Measurements from ENCODE around the gene TCP11L2.
"Not testable (repeated sequence)": the region's sequence is repeated elsewhere in the genome, so short reads cannot be mapped to it uniquely, and the experiment has no call there.

TCP11L2 gene

DNA sequence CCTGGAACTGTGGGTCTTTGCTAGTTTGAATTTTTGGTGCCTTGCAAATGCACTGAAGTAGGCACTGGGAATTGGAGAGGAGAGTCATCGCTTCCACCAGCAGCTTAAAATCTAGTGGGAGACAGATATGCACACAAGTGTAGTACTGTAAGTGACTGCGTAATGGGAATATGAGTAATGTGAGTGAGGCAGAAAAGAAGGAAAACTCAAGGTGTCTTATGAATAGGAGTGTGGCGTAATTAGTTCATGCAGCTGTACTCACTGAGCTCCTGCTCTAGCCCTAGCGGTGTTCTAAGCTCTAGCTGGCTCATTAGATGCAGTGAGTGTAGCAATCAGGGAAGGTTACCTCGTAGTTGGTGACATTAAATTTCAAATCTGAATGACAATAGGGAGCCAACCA lies 2.8 kb downstream of the TCP11L2 start:
- no peak overlapping the region for H3K4me3 ChIP-seq (ENCODE audit: low read length in 2 of 2)
- no peaks in the 10 kb centered on the region for H3K27me3 ChIP-seq (ENCODE audit: control insufficient read depth in 1 of 2, insufficient read depth in 2 of 2, low read length in 2 of 2)
- H3K9me3 ChIP-seq (ENCODE audit: control insufficient read depth in 2 of 2, low read length in 2 of 2): no peaks in the 10 kb centered on the region
- peaks cover 53% of the 10 kb centered on the region for H3K4me1 ChIP-seq (ENCODE audit: control insufficient read depth, insufficient read depth, low read length)
- H3K9ac ChIP-seq (ENCODE audit: low read length in 2 of 2): no peak overlapping the region
- H3K27ac ChIP-seq (ENCODE audit: low read length): peak overlapping the region; percentile 96
- no peaks in the 10 kb centered on the region for H3K36me3 ChIP-seq (ENCODE audit: control insufficient read depth in 2 of 2, insufficient read depth in 2 of 2, low read length in 2 of 2)

- Histone ChIP-seq H3K4me1 (ENCODE audit: control insufficient read depth, insufficient read depth, low read length) (peaks cover 42% of the 10 kb centered on the region), H3K27ac (ENCODE audit: low read length) (no peak overlapping the region), H3K4me3 (ENCODE audit: low read length in 2 of 2) (no peak overlapping the region), H3K9me3 (ENCODE audit: control insufficient read depth in 2 of 2, low read length in 2 of 2) (no peaks in the 10 kb centered on the region), H3K36me3 (ENCODE audit: control insufficient read depth in 2 of 2, insufficient read depth in 2 of 2, low read length in 2 of 2) (peaks cover 0 to 2% of the 10 kb centered on the region in 2 donors), H3K27me3 (ENCODE audit: control insufficient read depth in 1 of 2, insufficient read depth in 2 of 2, low read length in 2 of 2) (no peaks in the 10 kb centered on the region), H3K9ac (ENCODE audit: low read length in 2 of 2) (no peak overlapping the region)
These were observed 4.6 kb downstream of the TCP11L2 start for GRCh38 chr12:106307181-106307580.

- Histone ChIP-seq H3K27ac (ENCODE audit: low read length) (peak overlapping the region; percentile 7), H3K4me3 (ENCODE audit: low read length in 2 of 2) (no peak overlapping the region), H3K9ac (ENCODE audit: low read length in 2 of 2) (no peak overlapping the region), H3K36me3 (ENCODE audit: control insufficient read depth in 2 of 2, insufficient read depth in 2 of 2, low read length in 2 of 2) (peaks cover 0 to 2% of the 10 kb centered on the region in 2 donors), H3K9me3 (ENCODE audit: control insufficient read depth in 2 of 2, low read length in 2 of 2) (no peaks in the 10 kb centered on the region), H3K27me3 (ENCODE audit: control insufficient read depth in 1 of 2, insufficient read depth in 2 of 2, low read length in 2 of 2) (no peaks in the 10 kb centered on the region), H3K4me1 (ENCODE audit: control insufficient read depth, insufficient read depth, low read length) (peaks cover 42% of the 10 kb centered on the region)
These were observed 5.6 kb downstream of the TCP11L2 start for GRCh38 chr12:106308121-106308520.

GRCh38 chr12:106308611-106309010 lies 6.1 kb downstream of the TCP11L2 start:
- H3K4me3 ChIP-seq (ENCODE audit: low read length in 2 of 2): no peak overlapping the region
- H3K27ac ChIP-seq (ENCODE audit: low read length): peak overlapping the region; percentile 7
- H3K9ac ChIP-seq (ENCODE audit: low read length in 2 of 2): no peak overlapping the region
- H3K9me3 ChIP-seq (ENCODE audit: control insufficient read depth in 2 of 2, low read length in 2 of 2): no peaks in the 10 kb centered on the region
- H3K4me1 ChIP-seq (ENCODE audit: control insufficient read depth, insufficient read depth, low read length): peaks cover 38% of the 10 kb centered on the region
- H3K27me3 ChIP-seq (ENCODE audit: control insufficient read depth in 1 of 2, insufficient read depth in 2 of 2, low read length in 2 of 2): no peaks in the 10 kb centered on the region
- peaks cover 0 to 2% of the 10 kb centered on the region in 2 donors for H3K36me3 ChIP-seq (ENCODE audit: control insufficient read depth in 2 of 2, insufficient read depth in 2 of 2, low read length in 2 of 2)

- Histone ChIP-seq H3K27ac (ENCODE audit: low read length) (peak overlapping the region; percentile 4), H3K4me3 (ENCODE audit: low read length in 2 of 2) (no peak overlapping the region), H3K9ac (ENCODE audit: low read length in 2 of 2) (no peak overlapping the region), H3K4me1 (ENCODE audit: control insufficient read depth, insufficient read depth, low read length) (peaks cover 27% of the 10 kb centered on the region), H3K9me3 (ENCODE audit: control insufficient read depth in 2 of 2, low read length in 2 of 2) (no peaks in the 10 kb centered on the region), H3K36me3 (ENCODE audit: control insufficient read depth in 2 of 2, insufficient read depth in 2 of 2, low read length in 2 of 2) (peaks cover 5 to 8% of the 10 kb centered on the region in 2 donors), H3K27me3 (ENCODE audit: control insufficient read depth in 1 of 2, insufficient read depth in 2 of 2, low read length in 2 of 2) (no peaks in the 10 kb centered on the region)
These were observed 7.4 kb downstream of the TCP11L2 start for GRCh38 chr12:106309671-106310505.

DNA sequence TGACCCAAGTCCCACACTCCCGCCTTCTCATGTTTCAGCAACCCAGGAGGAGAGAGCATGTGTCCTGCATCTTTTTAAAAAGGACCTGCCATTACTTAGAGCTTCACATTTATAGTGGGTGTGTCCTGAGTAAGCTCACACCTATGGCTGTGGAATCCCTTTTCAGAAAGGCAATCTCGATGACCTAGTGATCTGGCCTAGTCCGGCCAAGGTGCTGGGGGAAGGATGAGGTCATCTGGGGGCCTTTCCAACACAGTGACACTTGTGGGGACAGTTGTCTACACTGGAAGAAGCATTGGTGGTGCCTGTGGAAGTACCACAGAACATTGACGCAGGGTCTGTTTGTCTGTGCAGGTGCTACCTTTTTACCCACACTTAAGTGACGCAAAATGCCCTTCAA lies 8.2 kb downstream of the TCP11L2 start:
- H3K9ac ChIP-seq (ENCODE audit: low read length in 2 of 2): no peak overlapping the region
- no peak overlapping the region for H3K27ac ChIP-seq (ENCODE audit: low read length)
- no peak overlapping the region for H3K4me3 ChIP-seq (ENCODE audit: low read length in 2 of 2)
- H3K36me3 ChIP-seq (ENCODE audit: control insufficient read depth in 2 of 2, insufficient read depth in 2 of 2, low read length in 2 of 2): peaks cover 11 to 16% of the 10 kb centered on the region in 2 donors
- peaks cover 21% of the 10 kb centered on the region for H3K4me1 ChIP-seq (ENCODE audit: control insufficient read depth, insufficient read depth, low read length)
- H3K9me3 ChIP-seq (ENCODE audit: control insufficient read depth in 2 of 2, low read length in 2 of 2): no peaks in the 10 kb centered on the region
- no peaks in the 10 kb centered on the region for H3K27me3 ChIP-seq (ENCODE audit: control insufficient read depth in 1 of 2, insufficient read depth in 2 of 2, low read length in 2 of 2)

DNA sequence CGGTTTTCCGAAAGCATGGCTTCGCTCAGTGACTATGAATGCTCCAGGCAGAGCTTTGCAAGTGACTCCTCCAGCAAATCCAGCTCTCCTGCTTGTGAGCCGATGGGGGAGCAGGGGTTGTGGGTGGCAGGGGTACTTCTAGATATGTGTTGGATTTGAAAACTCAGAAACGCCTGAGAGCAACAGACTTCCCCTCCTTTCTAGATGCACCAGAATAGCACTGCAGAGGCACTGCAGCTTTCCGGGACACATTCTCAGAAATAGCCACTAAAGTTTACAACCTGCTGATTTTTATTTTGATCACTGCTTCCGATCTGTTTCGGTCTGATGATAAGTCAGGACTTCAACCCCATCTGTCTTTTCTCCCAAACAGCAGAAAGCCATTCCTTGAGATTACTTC lies 8.6 kb downstream of the TCP11L2 start:
- no peaks in the 10 kb centered on the region for H3K27me3 ChIP-seq (ENCODE audit: control insufficient read depth in 1 of 2, insufficient read depth in 2 of 2, low read length in 2 of 2)
- peaks cover 20% of the 10 kb centered on the region for H3K4me1 ChIP-seq (ENCODE audit: control insufficient read depth, insufficient read depth, low read length)
- H3K36me3 ChIP-seq (ENCODE audit: control insufficient read depth in 2 of 2, insufficient read depth in 2 of 2, low read length in 2 of 2): peaks cover 15 to 17% of the 10 kb centered on the region in 2 donors
- no peaks in the 10 kb centered on the region for H3K9me3 ChIP-seq (ENCODE audit: control insufficient read depth in 2 of 2, low read length in 2 of 2)
- no peak overlapping the region for H3K9ac ChIP-seq (ENCODE audit: low read length in 2 of 2)
- no peak overlapping the region for H3K4me3 ChIP-seq (ENCODE audit: low read length in 2 of 2)
- no peak overlapping the region for H3K27ac ChIP-seq (ENCODE audit: low read length)

DNA sequence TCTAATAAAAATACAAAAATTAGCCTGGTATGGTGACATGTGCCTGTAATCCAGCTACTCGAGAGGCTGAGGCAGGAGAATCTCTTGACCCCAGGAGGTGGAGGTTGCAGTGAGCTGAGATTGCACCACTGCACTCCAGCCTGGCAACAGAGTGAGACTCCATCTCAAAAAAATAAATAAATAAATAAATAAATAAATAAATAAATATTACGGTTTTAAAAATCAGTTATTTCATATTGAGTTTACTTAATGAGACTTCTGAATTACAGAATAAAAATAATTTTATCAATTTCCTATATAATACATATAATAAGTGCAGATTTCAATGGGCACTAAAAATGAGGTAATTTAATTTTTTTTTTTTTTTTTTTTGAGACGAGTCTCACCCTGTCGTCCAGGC lies 10.9 kb downstream of the TCP11L2 start:
- not testable (repeated sequence) for H3K27ac ChIP-seq (ENCODE audit: low read length); H3K4me1 ChIP-seq (ENCODE audit: control insufficient read depth, insufficient read depth, low read length); H3K27me3 ChIP-seq (ENCODE audit: control insufficient read depth in 1 of 2, insufficient read depth in 2 of 2, low read length in 2 of 2); H3K9ac ChIP-seq (ENCODE audit: low read length in 2 of 2); H3K4me3 ChIP-seq (ENCODE audit: low read length in 2 of 2); H3K9me3 ChIP-seq (ENCODE audit: control insufficient read depth in 2 of 2, low read length in 2 of 2)
- H3K36me3 ChIP-seq (ENCODE audit: control insufficient read depth in 2 of 2, insufficient read depth in 2 of 2, low read length in 2 of 2): peaks cover 21 to 28% of the 10 kb centered on the region in 2 donors

DNA sequence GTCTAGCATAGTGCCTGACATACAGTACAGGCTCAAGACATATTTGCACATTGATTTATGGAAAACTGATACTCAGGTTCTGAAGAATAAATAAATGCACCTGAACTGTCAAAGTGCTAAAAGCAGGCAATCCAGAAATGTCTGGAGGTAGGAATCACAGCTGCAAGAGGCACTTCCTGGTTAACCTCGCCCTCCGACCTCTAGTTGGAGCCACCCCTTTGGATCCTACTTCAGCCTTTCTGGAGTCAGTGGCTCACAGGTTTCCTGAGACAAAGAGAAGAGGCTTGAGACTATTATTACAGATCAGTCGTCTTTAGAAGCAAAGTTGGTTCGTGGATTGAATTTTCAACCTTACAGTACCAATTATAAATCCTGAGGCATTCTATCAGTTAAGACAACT lies 13.0 kb downstream of the TCP11L2 start:
- Histone ChIP-seq H3K4me3 (ENCODE audit: low read length in 2 of 2) (no peak overlapping the region), H3K4me1 (ENCODE audit: control insufficient read depth, insufficient read depth, low read length) (peaks cover 4% of the 10 kb centered on the region), H3K27me3 (ENCODE audit: control insufficient read depth in 1 of 2, insufficient read depth in 2 of 2, low read length in 2 of 2) (no peaks in the 10 kb centered on the region), H3K9me3 (ENCODE audit: control insufficient read depth in 2 of 2, low read length in 2 of 2) (no peaks in the 10 kb centered on the region), H3K36me3 (ENCODE audit: control insufficient read depth in 2 of 2, insufficient read depth in 2 of 2, low read length in 2 of 2) (peaks cover 28 to 38% of the 10 kb centered on the region in 2 donors), H3K27ac (ENCODE audit: low read length) (no peak overlapping the region), H3K9ac (ENCODE audit: low read length in 2 of 2) (no peak overlapping the region)

DNA sequence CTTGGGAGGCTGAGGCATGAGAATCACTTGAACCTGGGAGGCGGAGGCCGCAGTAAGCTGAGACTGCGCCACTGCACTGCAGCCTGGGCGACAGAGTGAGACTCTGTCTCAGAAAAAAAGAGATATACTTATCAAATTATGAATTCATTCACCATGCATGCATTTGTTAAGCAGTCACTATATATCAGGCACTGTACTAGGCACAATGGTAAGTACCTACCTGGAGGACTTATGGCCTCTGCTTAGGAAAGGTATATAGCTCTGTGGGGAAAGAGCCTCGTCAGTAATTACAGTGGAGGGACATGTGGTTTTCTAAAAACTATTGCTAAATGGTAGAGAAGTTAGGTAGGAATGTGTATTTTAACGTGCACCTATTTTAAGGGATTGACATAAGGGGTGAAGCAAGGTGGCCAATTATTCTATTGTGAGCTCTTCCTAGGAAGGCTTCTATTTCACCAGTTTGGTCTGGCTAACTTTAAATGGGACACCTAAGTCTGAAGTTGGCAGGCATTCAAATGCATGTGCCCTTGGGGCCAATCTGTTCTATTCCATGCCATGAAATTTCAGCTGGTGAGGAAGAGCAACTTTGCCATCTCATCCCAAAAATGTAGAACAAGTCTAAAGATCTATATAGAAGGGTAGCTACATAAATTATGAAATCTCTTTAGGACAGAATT lies 15.0 kb downstream of the TCP11L2 start:
- Histone ChIP-seq H3K27me3 (ENCODE audit: control insufficient read depth in 1 of 2, insufficient read depth in 2 of 2, low read length in 2 of 2) (no peaks in the 10 kb centered on the region), H3K9ac (ENCODE audit: low read length in 2 of 2) (no peak overlapping the region), H3K9me3 (ENCODE audit: control insufficient read depth in 2 of 2, low read length in 2 of 2) (no peaks in the 10 kb centered on the region), H3K36me3 (ENCODE audit: control insufficient read depth in 2 of 2, insufficient read depth in 2 of 2, low read length in 2 of 2) (peaks cover 43 to 52% of the 10 kb centered on the region in 2 donors), H3K27ac (ENCODE audit: low read length) (no peak overlapping the region), H3K4me3 (ENCODE audit: low read length in 2 of 2) (no peak overlapping the region), H3K4me1 (ENCODE audit: control insufficient read depth, insufficient read depth, low read length) (no peaks in the 10 kb centered on the region)
